ENCODE measurements around the gene TENT4B.

TENT4B gene

GRCh38 chr16:50273382-50273690 lies 120.2 kb downstream of the TENT4B start:
- DNase-seq, result no peak

DNA sequence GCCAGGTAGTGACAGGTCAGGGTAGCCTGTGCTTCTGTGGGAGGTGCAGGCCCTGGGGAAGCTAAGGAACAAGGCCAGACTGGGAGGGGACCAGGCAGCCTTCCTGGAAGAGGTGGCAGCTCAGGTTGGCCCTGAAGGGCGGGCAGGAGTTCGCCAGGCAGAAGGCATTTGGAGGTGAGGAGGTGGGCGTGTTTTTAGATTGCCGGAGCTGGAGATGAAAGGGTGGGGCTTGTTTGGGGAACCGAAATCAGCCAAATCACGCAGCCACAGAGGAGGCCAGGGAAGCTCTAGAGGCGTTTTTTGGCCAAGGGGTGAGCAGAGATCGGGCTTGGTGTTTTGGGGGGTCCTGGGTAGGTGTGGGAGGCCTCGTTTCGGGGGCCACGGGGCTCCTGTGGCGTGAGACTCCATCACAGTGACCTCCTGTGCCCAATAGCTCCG lies 120.8 kb downstream of the TENT4B start:
- DNase-seq, result no peak

DNA sequence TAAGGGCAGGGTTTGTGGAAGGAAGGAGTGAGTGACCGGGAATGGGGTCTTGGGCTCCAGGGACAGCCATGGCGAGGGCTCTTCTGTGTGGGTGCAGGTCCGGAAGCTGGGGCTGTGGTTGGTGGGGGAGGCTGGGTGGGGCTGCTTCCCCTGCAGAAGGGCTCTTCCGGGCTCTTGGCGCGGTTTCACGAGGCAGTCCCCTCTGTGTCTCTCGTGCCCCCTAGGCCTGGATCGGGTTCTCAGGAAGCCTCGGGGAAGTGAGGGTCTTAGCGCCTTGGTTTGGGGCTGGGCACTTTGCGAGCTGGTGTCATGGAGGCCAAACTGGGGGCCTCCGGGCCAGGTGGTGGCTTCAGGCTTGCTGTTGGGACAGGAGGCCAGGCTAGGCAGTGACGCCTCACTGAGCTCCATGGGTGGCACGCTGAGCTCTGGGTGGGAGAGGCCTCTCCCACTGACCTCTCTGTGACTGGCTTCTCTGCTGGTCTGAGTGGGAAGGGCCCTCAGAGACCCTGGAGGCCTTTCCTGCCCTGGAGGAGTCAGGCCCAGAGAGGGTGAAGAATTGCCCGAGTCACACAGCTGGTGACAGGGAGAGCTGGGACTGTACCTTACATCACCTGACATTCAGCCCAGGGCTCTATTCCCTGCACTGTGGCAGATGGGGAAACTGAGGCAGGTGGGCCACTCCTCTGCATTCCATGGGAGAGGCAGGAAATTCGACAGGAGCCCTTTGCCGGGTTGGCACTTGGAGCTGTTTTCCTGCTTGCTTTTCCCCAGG lies 121.4 kb downstream of the TENT4B start:
- DNase-seq, result no peak

- no peak for DNase-seq
These were observed 122.0 kb downstream of the TENT4B start for GRCh38 chr16:50275098-50275415.

DNA sequence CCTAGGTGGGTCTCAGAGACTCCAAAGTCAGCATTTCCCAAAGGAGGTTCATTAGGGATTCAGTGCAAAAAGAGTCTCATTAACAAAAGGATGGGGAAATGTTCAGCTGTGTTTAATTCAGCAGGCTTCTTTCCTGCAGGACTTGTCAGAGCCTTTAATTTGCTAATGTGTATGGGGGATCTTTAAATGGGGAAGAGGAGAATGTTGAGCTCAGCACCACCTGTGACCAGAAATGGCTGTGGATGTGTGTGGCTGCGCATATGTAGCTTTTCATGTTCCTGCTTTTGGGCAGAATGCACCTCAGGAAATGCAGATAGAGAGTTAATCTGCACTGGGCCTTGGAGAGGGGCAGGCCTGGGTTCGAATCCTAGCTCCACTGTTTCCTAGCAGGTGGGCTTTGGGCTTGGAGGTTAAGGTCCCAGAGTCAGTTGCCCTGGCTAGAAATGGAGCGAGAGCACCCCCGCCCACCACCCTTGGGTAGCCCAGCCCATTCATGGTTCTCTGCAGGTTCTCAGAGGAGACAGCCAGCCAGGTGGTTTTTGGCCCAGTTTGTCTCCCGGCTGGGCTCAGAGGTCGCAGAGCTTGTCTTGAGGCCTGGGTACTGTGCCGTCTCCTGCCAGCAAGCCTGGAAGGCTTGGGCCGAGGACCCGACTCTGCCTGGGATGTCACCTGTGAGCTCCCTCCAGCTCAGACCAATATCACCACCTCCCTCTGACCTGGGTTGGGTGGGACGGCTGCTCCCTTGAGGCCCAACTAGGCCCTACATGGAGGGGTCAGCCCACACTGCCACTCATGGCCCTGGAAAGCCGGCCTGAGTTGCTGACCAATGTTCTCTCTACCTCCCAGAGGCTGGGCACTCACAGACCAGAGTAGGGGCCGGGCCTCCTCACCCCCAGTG lies 122.6 kb downstream of the TENT4B start:
- DNase-seq, result no peak

DNA sequence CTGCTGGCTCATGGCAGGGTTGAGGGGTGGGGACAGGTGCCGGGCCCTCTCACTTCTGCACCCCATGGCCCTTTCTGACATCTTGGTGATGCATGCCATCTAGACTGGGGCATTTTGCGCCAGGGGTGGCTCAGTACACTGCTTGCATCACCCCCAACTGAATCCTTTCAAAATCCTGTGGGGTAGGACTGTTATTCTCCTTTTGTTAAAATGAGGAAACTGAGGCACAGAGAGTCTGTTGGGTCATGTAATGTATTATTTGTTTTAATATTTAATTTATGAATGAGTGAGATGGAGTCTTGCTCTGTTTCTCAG lies 123.2 kb downstream of the TENT4B start:
- no peak for DNase-seq

DNA sequence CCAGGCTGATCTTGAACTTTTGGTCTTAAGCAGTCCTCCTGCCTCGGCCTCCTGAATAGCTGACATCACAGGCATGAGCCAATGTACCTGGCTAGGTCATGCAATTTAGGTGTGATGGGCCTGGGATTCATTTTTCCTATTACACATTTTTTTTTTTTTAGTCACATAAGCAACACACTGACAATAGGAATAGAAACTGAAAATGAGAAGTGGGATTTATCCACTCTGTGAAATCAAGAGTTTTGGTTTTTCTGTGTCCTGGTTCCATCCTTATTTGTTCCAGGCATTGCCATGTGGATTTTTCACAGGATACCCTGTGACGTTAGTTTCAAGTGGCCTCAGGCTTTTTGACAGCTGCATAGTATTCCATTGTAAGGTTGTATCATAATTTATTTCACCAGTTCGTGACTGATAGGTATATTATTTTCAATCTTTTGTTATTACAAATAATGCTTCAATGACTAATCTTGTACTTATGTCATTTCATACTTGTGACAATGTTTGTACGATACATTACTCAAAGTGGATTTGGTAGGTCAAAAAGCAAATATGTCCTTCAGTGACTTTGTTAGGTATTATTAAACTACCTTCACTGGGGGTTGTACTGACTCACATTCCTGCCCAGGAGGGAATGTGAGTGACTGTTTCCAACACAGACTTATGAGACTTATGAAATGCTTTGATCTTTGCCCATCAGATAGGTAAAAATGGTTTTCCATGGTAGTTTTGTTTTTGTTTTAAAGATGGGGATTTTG lies 123.9 kb downstream of the TENT4B start:
- no peak for DNase-seq

DNA sequence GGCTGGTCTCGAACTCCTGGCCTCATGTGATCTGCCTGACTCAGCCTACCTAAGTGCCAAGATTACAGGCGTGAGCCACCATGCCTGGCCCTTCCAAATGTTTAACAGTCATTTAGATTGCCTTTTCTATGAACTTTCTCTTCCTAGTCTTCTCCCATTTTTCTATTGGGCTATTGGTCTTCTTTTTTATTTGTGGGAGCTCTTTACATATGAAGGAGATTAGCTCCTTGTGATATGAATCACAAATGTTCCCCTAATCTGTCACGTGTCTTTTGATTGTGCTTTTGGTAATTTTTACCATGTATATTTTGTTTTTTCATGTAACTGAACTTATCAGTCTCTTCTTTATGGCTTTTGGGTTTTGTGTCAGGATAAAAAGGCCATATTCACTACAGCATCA lies 125.1 kb downstream of the TENT4B start:
- no peak for DNase-seq

DNA sequence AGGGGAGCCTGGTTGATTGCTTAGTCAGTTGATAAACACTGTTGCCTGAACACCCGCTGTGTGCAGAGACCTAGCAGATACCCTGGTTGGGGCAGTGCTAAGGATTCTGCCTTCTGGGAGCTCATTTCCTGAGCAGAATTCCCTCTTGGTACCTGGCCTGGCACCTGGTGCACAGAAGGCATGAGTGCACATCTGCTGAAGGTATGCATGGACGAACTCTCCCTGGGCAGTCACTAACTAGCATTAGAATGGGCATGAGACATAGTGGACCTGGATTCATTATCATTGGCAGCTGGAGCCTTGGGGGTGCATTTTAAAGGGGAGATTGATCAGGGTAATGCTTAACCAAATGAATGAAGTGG lies 126.4 kb downstream of the TENT4B start:
- DNase-seq, result no peak

- DNase-seq, result no peak
These were observed 127.8 kb downstream of the TENT4B start for GRCh38 chr16:50280932-50281331.
